ENCODE measurements around the gene AGBL1.

The AGBL1 gene

GRCh38 chr15:86751116-86751515 is 671.4 kb downstream of the AGBL1 start:
- no peak for DNase-seq

DNA sequence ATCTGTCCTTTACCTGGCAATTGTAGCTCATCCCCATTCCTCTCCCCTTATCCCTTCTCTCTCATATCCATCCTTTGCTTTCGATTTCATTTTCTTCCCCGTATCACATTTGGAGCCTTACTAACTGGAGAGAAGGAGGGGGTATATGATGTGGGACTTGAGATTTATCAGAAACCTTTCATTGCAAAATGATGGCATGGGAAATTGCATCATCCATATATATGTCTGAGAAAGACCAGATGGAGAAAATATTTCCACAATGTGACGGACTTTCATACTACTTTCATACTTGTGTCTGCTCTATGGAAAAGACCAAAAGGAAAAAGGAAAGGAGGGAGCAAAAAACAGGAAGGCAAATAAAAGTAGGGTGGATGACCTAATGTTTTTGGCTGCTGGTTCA is 675.2 kb downstream of the AGBL1 start:
- no peak for DNase-seq

- DNase-seq = no peak
Observed at GRCh38 chr15:86756688-86757087, 677.0 kb downstream of the AGBL1 start.

- DNase-seq = no peak
Observed at GRCh38 chr15:86759800-86760523, 680.3 kb downstream of the AGBL1 start.

DNA sequence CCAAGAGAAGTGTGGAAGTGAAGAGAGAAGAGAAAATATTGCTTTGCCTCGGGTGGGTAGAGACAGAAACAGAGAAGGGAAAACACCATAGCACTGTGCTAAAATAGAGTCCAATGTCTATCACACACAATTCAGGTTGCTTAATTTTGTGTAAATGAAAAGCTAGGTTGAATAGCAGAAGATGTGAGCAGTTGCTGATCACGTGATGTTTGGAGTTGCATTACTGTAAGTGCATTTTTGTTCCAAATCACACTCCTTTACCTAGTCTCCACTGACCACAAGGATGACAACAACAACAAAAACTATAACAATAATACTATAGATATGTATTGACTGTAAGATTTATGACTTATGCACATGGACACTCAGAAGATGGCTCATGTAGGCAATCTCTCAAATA is 683.2 kb downstream of the AGBL1 start:
- DNase-seq = no peak

- no peak for DNase-seq
Observed at GRCh38 chr15:86764021-86764420, 684.4 kb downstream of the AGBL1 start.

DNA sequence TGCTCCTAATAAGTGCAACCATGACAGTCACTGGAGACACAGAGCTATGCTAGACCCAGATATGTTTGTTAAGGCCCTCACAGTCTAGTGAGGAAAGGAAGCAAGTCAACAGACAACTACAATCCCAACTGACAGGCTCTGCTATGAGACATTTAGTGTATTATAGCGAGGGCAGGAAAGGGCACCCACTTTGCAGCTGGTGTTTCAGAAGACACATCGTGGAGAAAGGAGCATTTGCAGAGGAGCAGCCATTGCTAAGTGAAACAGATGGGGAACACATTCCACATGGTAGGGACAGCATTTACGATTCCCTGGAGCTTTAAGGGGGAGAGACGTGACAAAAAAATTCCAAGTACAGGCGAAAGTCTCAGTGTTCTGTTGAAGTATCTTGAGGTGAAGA is 685.6 kb downstream of the AGBL1 start:
- no peak for DNase-seq

GRCh38 chr15:86772369-86773059 is 692.8 kb downstream of the AGBL1 start:
- DNase-seq = no peak

GRCh38 chr15:86773736-86774135 is 694.1 kb downstream of the AGBL1 start:
- DNase-seq = no peak

DNA sequence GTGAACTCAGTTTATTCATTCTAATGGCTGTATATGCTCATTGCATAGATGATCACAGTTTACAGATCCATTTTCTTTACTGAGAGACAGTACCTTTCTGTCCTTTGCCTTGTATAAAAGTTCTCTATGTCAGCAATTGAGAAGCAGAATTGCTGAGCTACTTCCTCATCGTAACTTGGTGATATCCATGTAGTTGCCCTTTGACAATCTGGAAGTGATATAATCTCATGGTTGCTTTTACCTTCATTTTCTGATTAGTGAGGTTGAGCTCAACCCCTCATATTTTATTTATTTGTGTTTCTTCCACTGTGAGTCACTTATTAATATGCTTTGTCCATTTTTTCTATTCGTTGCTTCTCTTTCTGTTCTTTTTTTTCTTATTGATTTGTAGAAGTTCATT is 696.5 kb downstream of the AGBL1 start:
- no peak for DNase-seq

GRCh38 chr15:86796521-86796920 is 716.9 kb downstream of the AGBL1 start:
- DNase-seq = no peak

DNA sequence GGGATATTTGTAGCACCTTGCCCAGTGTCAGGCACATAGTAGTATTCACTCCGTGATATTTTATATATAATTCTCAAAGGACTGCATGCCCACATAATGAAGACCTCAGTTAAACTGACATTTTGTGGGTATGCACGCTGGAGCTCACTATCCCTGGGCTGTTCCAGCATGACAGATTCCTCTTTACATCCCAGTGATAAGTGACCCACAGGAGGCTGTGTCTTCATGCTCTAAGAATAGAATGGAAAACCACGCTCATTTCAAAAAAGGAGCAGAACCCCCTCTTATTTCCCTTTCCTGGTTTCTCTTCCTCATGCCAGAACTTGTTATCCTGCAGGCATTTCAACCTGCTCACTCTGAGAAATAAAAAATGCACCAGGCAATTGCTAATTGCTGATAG is 717.5 kb downstream of the AGBL1 start:
- DNase-seq = no peak

GRCh38 chr15:86799226-86799625 is 719.6 kb downstream of the AGBL1 start:
- DNase-seq = no peak

DNA sequence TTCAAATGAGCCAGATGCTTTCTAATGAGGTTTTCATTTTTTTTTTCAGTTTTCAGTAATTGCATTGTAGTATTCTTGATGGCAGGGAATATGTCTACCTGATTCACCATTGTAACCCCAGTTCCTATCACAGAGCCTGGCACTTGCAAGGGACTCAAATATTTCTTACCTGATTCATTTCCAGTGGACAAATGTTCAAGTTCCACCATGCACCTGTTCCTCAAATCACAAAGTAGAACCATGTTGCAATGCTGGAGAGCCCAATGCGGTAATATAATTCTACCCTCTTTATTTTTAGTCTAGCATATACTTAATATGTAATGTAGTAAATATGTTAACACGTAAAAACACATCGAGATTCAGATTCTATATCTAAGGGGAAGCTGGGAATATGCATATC is 722.6 kb downstream of the AGBL1 start:
- DNase-seq = no peak

- no peak for DNase-seq
Observed at GRCh38 chr15:86804406-86804805, 724.7 kb downstream of the AGBL1 start.

DNA sequence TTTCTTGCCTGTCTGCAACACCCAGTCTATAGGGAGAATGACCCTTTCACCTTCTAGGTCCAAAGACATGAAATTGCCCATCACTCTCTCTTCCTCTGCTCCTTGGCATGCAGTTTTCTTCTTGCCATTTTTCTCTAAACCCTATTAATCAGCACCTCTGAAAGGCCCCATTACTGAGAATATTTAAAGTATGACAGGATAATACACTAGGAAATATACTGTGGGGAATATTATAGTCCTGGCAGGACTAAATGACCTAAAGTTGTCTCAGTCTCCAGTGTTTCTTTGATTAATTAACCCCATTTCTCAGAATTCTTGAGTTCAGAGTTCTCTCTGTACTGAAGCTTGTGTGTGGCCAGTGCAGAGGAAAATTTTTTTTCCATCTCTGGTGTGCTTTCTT is 730.7 kb downstream of the AGBL1 start:
- DNase-seq = no peak

- DNase-seq = no peak
Observed at GRCh38 chr15:86813892-86814291, 734.2 kb downstream of the AGBL1 start.

GRCh38 chr15:86829245-86829644 is 749.6 kb downstream of the AGBL1 start:
- no peak for DNase-seq

DNA sequence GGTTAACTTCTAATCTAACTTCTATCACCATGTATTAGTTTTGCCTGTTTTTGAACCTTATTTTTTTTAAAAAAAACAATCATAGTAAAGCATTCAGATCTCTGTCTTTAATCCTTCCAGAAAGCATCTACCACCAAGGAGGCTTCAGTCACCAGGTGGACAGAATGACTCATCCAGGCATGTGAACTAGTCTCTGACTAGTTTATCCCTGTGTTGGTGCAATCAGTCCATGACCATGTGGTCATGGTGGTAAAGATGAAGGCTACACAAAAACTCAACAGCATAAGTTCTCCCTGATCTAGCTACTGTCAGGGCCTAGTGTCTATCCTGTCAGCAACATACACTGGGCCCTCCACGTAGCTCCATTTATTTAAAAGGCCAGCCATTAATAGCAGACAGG is 750.6 kb downstream of the AGBL1 start:
- no peak for DNase-seq

DNA sequence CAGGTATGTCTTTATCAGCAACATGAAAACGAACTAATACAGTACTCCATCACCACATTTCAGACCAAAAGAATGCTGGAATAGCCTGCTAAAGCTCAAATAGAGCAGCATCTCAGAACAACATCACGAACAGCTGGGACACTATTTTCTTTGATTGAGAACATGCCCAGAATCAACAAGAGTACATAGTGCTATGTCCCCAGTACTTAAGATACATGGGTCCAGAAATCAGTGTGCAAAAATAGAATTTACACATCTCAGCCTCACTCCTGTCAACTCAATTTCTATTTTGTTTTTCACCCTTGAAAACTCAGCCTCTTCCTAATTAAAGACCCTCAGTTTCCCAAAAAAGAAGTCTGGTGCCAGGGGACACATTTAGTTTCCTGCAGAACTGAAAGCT is 753.9 kb downstream of the AGBL1 start:
- no peak for DNase-seq

DNA sequence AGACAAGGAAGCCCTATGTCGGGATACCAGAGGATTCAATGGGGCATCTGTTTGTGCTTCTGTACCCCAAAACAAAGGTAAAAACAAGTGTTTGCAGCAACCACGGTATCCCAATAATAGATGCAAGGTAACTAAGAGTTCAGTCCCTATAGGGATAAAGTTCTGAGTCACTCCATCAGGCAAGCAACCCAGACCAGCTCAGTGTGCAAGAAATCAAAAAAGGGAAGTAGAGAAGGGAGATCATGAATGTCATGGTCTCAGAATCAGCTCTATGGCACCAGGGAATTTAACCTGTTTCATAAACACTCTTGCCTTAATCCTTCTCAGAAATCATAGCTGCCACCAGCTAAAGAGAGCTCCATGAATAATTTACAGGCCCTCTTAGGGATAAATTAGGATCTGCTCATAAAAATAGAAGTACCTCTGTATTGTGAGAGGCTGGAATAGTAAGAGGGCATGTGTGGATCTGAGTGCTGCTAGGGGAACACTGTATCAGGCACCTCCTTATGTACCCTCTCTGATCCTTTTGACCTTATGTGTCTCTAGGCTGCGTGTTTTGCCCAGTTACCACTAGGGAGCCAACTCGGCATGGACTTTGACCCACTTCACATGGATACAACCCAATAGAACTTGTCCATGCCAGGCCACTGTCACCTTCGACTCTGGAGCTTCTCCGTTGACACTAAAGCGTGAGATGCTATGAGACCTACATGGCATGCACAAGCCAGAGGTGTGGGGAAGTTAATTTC is 754.6 kb downstream of the AGBL1 start:
- no peak for DNase-seq

- no peak for DNase-seq
Observed at GRCh38 chr15:86837294-86838061, 757.8 kb downstream of the AGBL1 start.

- DNase-seq = no peak
Observed at GRCh38 chr15:86839502-86839901, 759.8 kb downstream of the AGBL1 start.
